Uterus (tissue), 4 donors: Measurements from ENCODE around the gene DCLK2. TPM values are rescaled to one million over a fixed set of nuclear protein-coding genes. Genes with fewer than 3 reads are reported as not detected.
A peak's percentile ranks its signal among the peaks of the same experiment; 100 is the strongest.

Experiments
- DNase-seq, 2 donors: peaks; one replicate each; pipeline ENCODE4 v3.0.0-alpha.2; 2019 to 2020
- H3K27ac ChIP-seq, 2 donors: fragments of 200-600 bp; sonication (generic); 1 replicate in 1 of 2; 2 replicates in 1 of 2; pipeline ENCODE4 v1.5.1; 2016 to 2018
- H3K27me3 ChIP-seq, 2 donors: fragments of 200-600 bp; sonication (generic); one replicate each; pipeline ENCODE4 v1.5.1; 2018 to 2019; ENCODE audit warnings: control low read depth in 1 of 2
- H3K36me3 ChIP-seq, 2 donors: fragments of 200-600 bp; sonication (generic); one replicate each; pipeline ENCODE4 v1.5.1; 2019; ENCODE audit warnings: control low read depth in 1 of 2
- H3K4me1 ChIP-seq, 2 donors: fragments of 200-600 bp; sonication (generic); one replicate each; pipeline ENCODE4 v1.5.1; 2018 to 2019; ENCODE audit warnings: control low read depth in 1 of 2
- H3K4me3 ChIP-seq, 2 donors: fragments of 200-600 bp; sonication (generic); 1 replicate in 1 of 2; 2 replicates in 1 of 2; pipeline ENCODE4 v1.5.1; 2018 to 2019; ENCODE audit warnings: mild to moderate bottlenecking in 1 of 2
- H3K9me3 ChIP-seq, 2 donors: fragments of 200-600 bp; sonication (generic); one replicate each; pipeline ENCODE4 v1.5.1; 2019; ENCODE audit warnings: control low read depth in 1 of 2
- CTCF ChIP-seq, 4 experiments: fragments of 200-600 bp in 2 of 4; fragments of 450-650 bp in 2 of 4; sonication (generic) in 2 of 4; IDR thresholded peaks; one replicate each; pipeline ENCODE4 v1.5.1; 2016 to 2019; ENCODE audit warnings: antibody characterized with exemption in 4 of 4, mild to moderate bottlenecking in 2 of 4, moderate library complexity in 1 of 4
- POLR2A ChIP-seq, 2 donors: fragments of 450-650 bp; IDR thresholded peaks; one replicate each; pipeline ENCODE4 v1.6.1; 2016; ENCODE audit warnings: antibody characterized with exemption in 2 of 2, mild to moderate bottlenecking in 1 of 2, moderate library complexity in 1 of 2
- intact Hi-C: fragments of 100-400 bp; cut with DNase I; formaldehyde crosslinking; loops from one replicate; pipeline ENCODE4 v1.15.1; 2023; ENCODE audit warnings: low total_unique reads
- total RNA-seq, 4 donors: library from RNA; depleted of rRNA in 3 of 4; stranded (reverse); fragments of >200 nt in 3 of 4; gene quantifications; one replicate each; pipeline versions ENCODE4 v1.1.0 to v1.2.4, GENCODE V29; 2014 to 2023
- donor health status: DM: yes; HTN: yes; CAD: no.

Gene DCLK2
- total RNA-seq, 4 donors from 2014 or later: 0.29 to 27.5 (median 10.1) TPM

- no peak for TF ChIP-seq POLR2A (IDR thresholded peaks at IDR 0.05)
- no peak for TF ChIP-seq CTCF (IDR thresholded peaks at IDR 0.05)
- Histone ChIP-seq H3K27me3 (no peaks in the 10 kb centered on the region), H3K9me3 (no peaks in the 10 kb centered on the region), H3K4me3 (no peak overlapping the region), H3K4me1 (peaks cover 0 to 7% of the 10 kb centered on the region in 2 donors), H3K27ac (peak overlapping the region in 1 of 2 donors; percentile 26), H3K36me3 (no peaks in the 10 kb centered on the region)
- intact Hi-C loops: no loop called here
- DNase-seq: no peak
Measured at GRCh38 chr4:150236626-150237025, 158.4 kb downstream of the DCLK2 start.

DNA sequence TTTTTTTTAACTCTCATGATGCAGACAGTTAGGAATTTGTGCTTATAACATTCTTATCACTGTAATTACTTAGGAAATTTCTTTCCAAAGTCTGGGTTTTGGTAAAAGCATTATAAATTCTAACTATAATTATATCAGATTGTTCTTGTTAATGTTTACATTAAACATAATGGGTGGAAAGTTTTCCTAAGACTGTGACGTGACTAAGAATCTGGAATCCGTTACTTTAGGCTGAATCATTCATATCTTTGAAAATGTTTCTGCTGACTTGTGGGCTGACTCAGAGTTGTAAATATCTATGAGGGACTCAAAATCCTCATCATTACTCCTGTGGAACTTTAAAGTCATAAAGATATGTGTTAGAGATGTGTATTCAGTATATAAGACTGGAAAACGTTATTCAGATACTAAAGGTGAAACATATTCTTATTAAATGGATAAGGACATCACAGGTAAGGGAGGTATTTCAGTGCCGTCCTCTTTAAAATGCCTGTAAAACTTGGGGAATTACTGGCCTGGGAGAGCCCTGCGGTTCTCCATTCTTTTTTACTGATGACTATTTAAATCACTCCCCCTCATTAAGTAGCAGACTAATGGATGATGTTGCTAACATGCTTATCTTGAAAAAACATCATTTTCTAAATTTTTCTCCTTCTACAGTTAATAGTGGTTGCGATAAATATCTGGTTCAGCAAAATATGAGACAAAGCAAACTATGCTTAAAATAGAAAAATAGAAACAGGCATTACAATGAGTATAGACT lies 159.0 kb downstream of the DCLK2 start:
- no peak for DNase-seq
- H3K9me3 ChIP-seq: no peaks in the 10 kb centered on the region
- H3K27me3 ChIP-seq: no peaks in the 10 kb centered on the region
- no peak overlapping the region for H3K4me3 ChIP-seq
- H3K4me1 ChIP-seq: peaks cover 0 to 7% of the 10 kb centered on the region in 2 donors
- H3K36me3 ChIP-seq: no peaks in the 10 kb centered on the region
- intact Hi-C loops: no loop called here
- H3K27ac ChIP-seq: no peak overlapping the region
- TF ChIP-seq CTCF (IDR thresholded peaks at IDR 0.05): no peak
- TF ChIP-seq POLR2A (IDR thresholded peaks at IDR 0.05): no peak

DNA sequence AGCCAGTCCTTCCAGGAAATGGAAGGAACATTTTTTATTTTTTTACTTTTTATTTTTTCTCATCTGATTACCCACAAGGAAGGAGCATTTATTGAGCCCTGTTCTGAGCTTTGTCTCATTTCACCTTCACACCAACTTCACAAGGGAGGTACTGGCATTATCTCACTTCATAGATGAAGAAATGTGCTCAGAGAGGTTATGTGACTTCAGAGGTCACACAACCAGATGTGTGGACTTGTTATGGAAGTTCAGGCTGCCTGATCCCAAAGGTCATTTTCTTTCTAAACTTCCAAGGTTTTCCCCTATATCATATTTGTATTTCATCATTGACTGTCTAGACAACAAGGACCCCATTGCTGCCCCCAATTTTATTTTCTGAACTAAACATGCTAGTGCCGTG lies 160.3 kb downstream of the DCLK2 start:
- H3K36me3 ChIP-seq: no peaks in the 10 kb centered on the region
- H3K9me3 ChIP-seq: no peaks in the 10 kb centered on the region
- H3K27me3 ChIP-seq: no peaks in the 10 kb centered on the region
- H3K4me1 ChIP-seq: peaks cover 0 to 7% of the 10 kb centered on the region in 2 donors
- TF ChIP-seq CTCF (IDR thresholded peaks at IDR 0.05) (no peak), POLR2A (IDR thresholded peaks at IDR 0.05) (no peak)
- intact Hi-C loops: no loop called here
- no peak for DNase-seq
- no peak overlapping the region for H3K4me3 ChIP-seq
- no peak overlapping the region for H3K27ac ChIP-seq

- no peaks in the 10 kb centered on the region for H3K36me3 ChIP-seq
- no peak overlapping the region for H3K4me3 ChIP-seq
- no peaks in the 10 kb centered on the region for H3K9me3 ChIP-seq
- intact Hi-C loops: loop anchor here (10.0 kb wide), 1 partner anchor 235 kb away; no protein-coding TSS in a partner anchor
- peaks cover 0 to 7% of the 10 kb centered on the region in 2 donors for H3K4me1 ChIP-seq
- no peak overlapping the region for H3K27ac ChIP-seq
- TF ChIP-seq POLR2A (IDR thresholded peaks at IDR 0.05) (no peak), CTCF (IDR thresholded peaks at IDR 0.05) (no peak)
- H3K27me3 ChIP-seq: no peaks in the 10 kb centered on the region
- no peak for DNase-seq
Measured at GRCh38 chr4:150240011-150240410, 161.8 kb downstream of the DCLK2 start.

DNA sequence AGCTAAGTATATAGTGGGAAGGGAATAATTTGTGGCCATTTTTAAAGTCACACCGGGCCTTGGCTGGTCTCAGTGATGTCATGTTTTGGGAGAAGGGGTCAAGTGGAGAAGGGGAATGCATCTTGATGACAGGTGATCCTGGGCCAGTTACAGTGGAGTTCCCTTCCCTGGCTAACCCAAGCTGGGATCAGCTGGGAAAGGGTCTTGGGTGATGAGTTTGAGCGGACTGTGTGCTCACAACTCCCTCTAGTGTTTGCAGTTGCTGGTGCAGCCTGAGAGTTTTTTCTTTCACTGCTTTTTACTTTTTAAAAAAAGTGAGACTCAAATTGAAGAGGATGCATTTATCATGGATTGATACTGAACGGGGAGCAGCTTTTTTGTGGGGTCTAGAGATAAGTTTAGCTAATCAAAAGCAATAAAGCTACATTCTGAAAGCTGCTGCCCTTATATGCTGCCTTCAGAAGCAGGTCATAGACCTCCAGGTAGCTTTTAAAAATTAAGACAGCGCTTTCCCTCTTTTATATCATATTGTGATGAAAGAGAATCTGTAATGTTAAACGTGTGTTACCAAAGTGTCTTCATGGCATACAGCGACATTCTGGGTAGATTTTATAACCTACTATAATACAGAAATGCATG lies 164.7 kb downstream of the DCLK2 start:
- TF ChIP-seq POLR2A (IDR thresholded peaks at IDR 0.05) (no peak), CTCF (IDR thresholded peaks at IDR 0.05) (peak; percentile 65 to 75 (median 70))
- H3K4me3 ChIP-seq: no peak overlapping the region
- H3K9me3 ChIP-seq: no peaks in the 10 kb centered on the region
- H3K27me3 ChIP-seq: no peaks in the 10 kb centered on the region
- no peak overlapping the region for H3K27ac ChIP-seq
- H3K4me1 ChIP-seq: no peaks in the 10 kb centered on the region
- H3K36me3 ChIP-seq: no peaks in the 10 kb centered on the region
- DNase-seq: peak in 1 of 2 donors; percentile 23
- intact Hi-C loops: loop anchor here (10.0 kb wide), 1 partner anchor 238 kb away; no protein-coding TSS in a partner anchor
